Endothelial cell of umbilical vein (primary cell): ENCODE results near the gene IL17RD. TPM values are rescaled to one million over a fixed set of nuclear protein-coding genes. Genes with fewer than 3 reads are reported as not detected.

Experiments
- BruUV-seq: library from RNA; stranded (reverse); fragments of 400-500 nt; replicated peaks from 2 replicates; lab custom pipeline; 2021; lab: Mats Ljungman, UMichigan
- CTCF ChIA-PET: fragments of 300-600, 350-600 bp; sonication (Branson Sonifier 250); formaldehyde crosslinking; loops from one replicate; lab custom pipeline; 2021; ENCODE audit warnings: antibody characterized with exemption, inconsistent platforms; lab: Charles Lee
- POLR2A ChIA-PET: fragments of 300-600, 350-600 bp; sonication (Branson Sonifier 250); formaldehyde crosslinking; loops from one replicate; lab custom pipeline; 2021; ENCODE audit warnings: antibody characterized with exemption, inconsistent platforms; lab: Charles Lee
- DNase-seq: peaks from one replicate; pipeline ENCODE4 v3.0.0-alpha.2; 2011; ENCODE audit warnings: low read depth, low spot score
- FAIRE-seq: peaks from 2 replicates; lab custom pipeline; 2011; peaks lifted over from hg19 to GRCh38; lab: Jason Lieb, UNC
- H2AFZ ChIP-seq: 2 replicates; pipeline ENCODE4 v1.6.0; 2012; ENCODE audit warnings: low read depth, low read length, control low read depth, inconsistent platforms
- H3K27ac ChIP-seq: 2 replicates; pipeline ENCODE4 v1.5.1; 2011; ENCODE audit warnings: low read depth, mild to moderate bottlenecking, control low read depth, low read length, moderate library complexity; ENCODE audit not compliant: insufficient read depth
- H3K27me3 ChIP-seq, 2 experiments: 2 replicates each; pipeline versions ENCODE4 v1.6.0 to v1.6.1; 2011; ENCODE audit warnings: low read length in 2 of 2, mixed read lengths in 1 of 2; ENCODE audit not compliant: control insufficient read depth in 2 of 2, insufficient read depth in 2 of 2
- H3K36me3 ChIP-seq, 2 experiments: 2 replicates in 1 of 2; 3 replicates in 1 of 2; pipeline ENCODE4 v1.5.1; 2011; ENCODE audit warnings: low read length in 2 of 2, mild to moderate bottlenecking in 1 of 2, moderate library complexity in 1 of 2; ENCODE audit not compliant: control insufficient read depth in 2 of 2, insufficient read depth in 2 of 2; ENCODE audit errors: extremely low read depth in 1 of 2
- H3K4me1 ChIP-seq: 3 replicates; pipeline ENCODE4 v1.5.1; 2011; ENCODE audit warnings: mild to moderate bottlenecking, low read length; ENCODE audit not compliant: control insufficient read depth, insufficient read depth; ENCODE audit errors: extremely low read depth
- H3K4me2 ChIP-seq: 2 replicates; pipeline ENCODE4 v1.6.1; 2011; ENCODE audit warnings: low read length, control low read depth, mixed read lengths; ENCODE audit not compliant: insufficient read depth
- H3K4me3 ChIP-seq, 3 experiments: fragments of 200-600 bp in 1 of 3; sonication (generic), shearing (Covaris generic) in 1 of 3; replicated peaks in 1 of 3; 2 replicates each; pipeline ENCODE4 v1.5.1; 2011 to 2016; ENCODE audit warnings: control low read depth in 3 of 3, low read length in 3 of 3, mild to moderate bottlenecking in 2 of 3, inconsistent platforms in 1 of 3, low read depth in 1 of 3, moderate library complexity in 1 of 3; ENCODE audit not compliant: insufficient read depth in 1 of 3
- H3K79me2 ChIP-seq: 2 replicates; pipeline ENCODE4 v1.6.0; 2012; ENCODE audit warnings: low read length, inconsistent platforms; ENCODE audit not compliant: control insufficient read depth, insufficient read depth
- H3K9ac ChIP-seq: replicated peaks from 2 replicates; pipeline ENCODE3; 2011; ENCODE audit warnings: low read length, control low read depth; ENCODE audit not compliant: insufficient read depth; ENCODE audit errors: extremely low read depth
- H3K9me1 ChIP-seq: replicated peaks from 3 replicates; pipeline ENCODE4 v1.6.0; 2011; ENCODE audit warnings: mild to moderate bottlenecking, low read length; ENCODE audit not compliant: control insufficient read depth, insufficient read depth; ENCODE audit errors: extremely low read depth
- H3K9me3 ChIP-seq: replicated peaks from 2 replicates; pipeline ENCODE4 v1.5.1; 2012; ENCODE audit warnings: low read length, inconsistent platforms; ENCODE audit not compliant: control insufficient read depth, insufficient read depth
- H4K20me1 ChIP-seq: replicated peaks from 2 replicates; pipeline ENCODE3; 2011; ENCODE audit warnings: mild to moderate bottlenecking, low read length; ENCODE audit not compliant: control insufficient read depth, insufficient read depth; ENCODE audit errors: extremely low read depth
- CTCF ChIP-seq, 2 donors: IDR thresholded peaks; 1 replicate in 1 of 2; 2 replicates in 1 of 2; pipeline ENCODE4 v1.5.1; 2011; ENCODE audit warnings: low read length in 2 of 2, mild to moderate bottlenecking in 2 of 2, moderate library complexity in 2 of 2, control low read depth in 1 of 2, inconsistent platforms in 1 of 2, low read depth in 1 of 2; ENCODE audit not compliant: insufficient read depth in 1 of 2; ENCODE audit errors: extremely low read depth in 1 of 2
- EZH2 ChIP-seq: IDR thresholded peaks from 2 replicates; pipeline ENCODE4 v1.6.1; 2012; ENCODE audit warnings: borderline replicate concordance, low read depth, mild to moderate bottlenecking, moderate library complexity, low read length, inconsistent platforms; ENCODE audit not compliant: severe bottlenecking
- FOS ChIP-seq: IDR thresholded peaks from 2 replicates; pipeline ENCODE4 v1.6.1; 2011; ENCODE audit warnings: mild to moderate bottlenecking, low read length, moderate library complexity, borderline replicate concordance; ENCODE audit not compliant: insufficient read depth
- GATA2 ChIP-seq: IDR thresholded peaks from 2 replicates; pipeline ENCODE4 v1.7.0; 2011; ENCODE audit warnings: low read depth, mild to moderate bottlenecking, moderate library complexity, mixed read lengths, low read length; ENCODE audit not compliant: insufficient read length, insufficient read depth
- JUN ChIP-seq: IDR thresholded peaks from 2 replicates; pipeline ENCODE4 v1.6.1; 2011; ENCODE audit warnings: borderline replicate concordance, low read depth; ENCODE audit not compliant: insufficient read length, insufficient read depth
- MYC ChIP-seq: IDR thresholded peaks from one replicate; pipeline ENCODE4 v1.6.1; 2011; ENCODE audit warnings: mild to moderate bottlenecking, low read depth, low read length
- POLR2A ChIP-seq: IDR thresholded peaks from 2 replicates; pipeline ENCODE4 v1.6.1; 2012; ENCODE audit warnings: low read depth, mild to moderate bottlenecking, control low read depth, low read length
- POLR2AphosphoS5 ChIP-seq: IDR thresholded peaks from 2 replicates; pipeline ENCODE4 v1.6.1; 2012; ENCODE audit warnings: low read depth, mild to moderate bottlenecking, control low read depth, low read length, moderate library complexity; ENCODE audit not compliant: insufficient read depth
- dilution Hi-C: fragments of 300-500 bp; cut with MboI; formaldehyde crosslinking; loops from one replicate; pipeline ENCODE4 v1.15.0; 2019; ENCODE audit warnings: low sequenced_read_pairs; ENCODE audit not compliant: extremely low pct_ligation_motif_present
- intact Hi-C: fragments of 100-400 bp; cut with micrococcal nuclease; formaldehyde crosslinking; loops from one replicate; pipeline ENCODE4 v1.10.0; 2022
- polyA plus RNA-seq, 4 experiments: library from polyadenylated mRNA; depleted of rRNA in 3 of 4; stranded (reverse) in 3 of 4; unstranded in 1 of 4; fragments of >200 nt; gene quantifications; 2 replicates each; pipeline versions ENCODE4 v1.2.1 to v1.2.3, GENCODE V29; 2011 to 2012; ENCODE audit warnings: missing spikeins in 1 of 4
- total RNA-seq: library from RNA; stranded (reverse); gene quantifications from 2 replicates; pipeline ENCODE4 v1.2.3, GENCODE V29; 2021
- TF ChIP-seq, protein P1 (sequence below): IDR thresholded peaks from 2 replicates; pipeline ENCODE4 v1.6.1; 2011; ENCODE audit not compliant: insufficient read depth, insufficient read length

IL17RD gene
- total and polyA plus RNA-seq, 2 donors (not counting 3 experiments of a cell fraction or from before 2014, with no cell fraction given) = 0.36 to 0.93 TPM

DNA sequence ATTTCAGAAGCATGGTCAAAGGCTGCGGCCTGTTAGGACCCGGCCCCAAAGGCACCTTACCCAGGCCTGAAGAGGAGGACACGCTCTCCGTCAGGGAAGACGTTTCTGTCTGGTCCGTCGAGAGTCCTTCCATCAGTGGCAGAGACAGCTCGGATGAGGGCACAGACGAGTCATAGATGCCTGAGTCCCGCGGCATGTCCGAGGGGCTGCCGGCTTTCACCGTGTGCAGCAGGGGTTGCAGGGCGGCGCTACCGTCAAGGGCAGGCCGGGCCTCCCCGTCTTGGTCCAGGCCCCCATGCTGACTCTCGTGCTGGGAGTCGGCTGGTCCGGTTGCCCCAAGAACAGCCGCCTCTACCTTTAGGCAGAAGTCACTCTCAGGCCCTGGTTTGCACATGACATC, 67.6 kb downstream of the IL17RD start:
- intact Hi-C loops = no loop called here
- POLR2A ChIA-PET = no interaction called here
- no peak for DNase-seq

More for the DNA sequence above, 67.6 kb downstream of the IL17RD start:
- Histone ChIP-seq H2AFZ (no peak overlapping the region), H3K27me3 (peaks cover 0 to 5% of the 10 kb centered on the region in 2 experiments), H3K79me2 (no peaks in the 10 kb centered on the region), H3K36me3 (no peaks in the 10 kb centered on the region), H3K9ac (no peak overlapping the region), H3K4me3 (no peak overlapping the region), H3K9me3 (no peaks in the 10 kb centered on the region), H3K4me2 (no peak overlapping the region), H3K9me1 (no peaks in the 10 kb centered on the region), H3K4me1 (peaks cover 6% of the 10 kb centered on the region), H3K27ac (no peak overlapping the region), H4K20me1 (no peaks in the 10 kb centered on the region)
- no peak for FAIRE-seq
- dilution Hi-C loops = no loop called here
- no TSS peak for BruUV-seq
- CTCF ChIA-PET = interaction anchor here (1.6 kb wide), 1 partner anchor 82 kb away, joined by 3 read pairs; no protein-coding TSS in a partner anchor
- TF ChIP-seq MYC = no peak
- no peak for TF ChIP-seq GATA2
- no peak for TF ChIP-seq EZH2
- TF ChIP-seq, protein P1, sequence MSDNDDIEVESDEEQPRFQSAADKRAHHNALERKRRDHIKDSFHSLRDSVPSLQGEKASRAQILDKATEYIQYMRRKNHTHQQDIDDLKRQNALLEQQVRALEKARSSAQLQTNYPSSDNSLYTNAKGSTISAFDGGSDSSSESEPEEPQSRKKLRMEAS = no peak
- no peak for TF ChIP-seq POLR2A
- no peak for TF ChIP-seq POLR2AphosphoS5
- TF ChIP-seq CTCF (IDR thresholded peaks at IDR 0.05; ENCODE audit: extremely low read depth in 1 of 2, insufficient read depth in 1 of 2, low read depth in 1 of 2, low read length in 2 of 2) = no peak
- no peak for TF ChIP-seq JUN
- TF ChIP-seq FOS = no peak
